GM12873 (cell line): ENCODE results near the gene MRPL55.

Experiments
- TF ChIP-seq, protein P1 (sequence below): IDR thresholded peaks from 2 replicates; pipeline ENCODE4 v1.5.1; 2012; ENCODE audit warnings: low read depth, mild to moderate bottlenecking, moderate library complexity, low read length, control low read depth; ENCODE audit not compliant: insufficient read depth; ENCODE audit errors: missing control alignments

The MRPL55 gene

DNA sequence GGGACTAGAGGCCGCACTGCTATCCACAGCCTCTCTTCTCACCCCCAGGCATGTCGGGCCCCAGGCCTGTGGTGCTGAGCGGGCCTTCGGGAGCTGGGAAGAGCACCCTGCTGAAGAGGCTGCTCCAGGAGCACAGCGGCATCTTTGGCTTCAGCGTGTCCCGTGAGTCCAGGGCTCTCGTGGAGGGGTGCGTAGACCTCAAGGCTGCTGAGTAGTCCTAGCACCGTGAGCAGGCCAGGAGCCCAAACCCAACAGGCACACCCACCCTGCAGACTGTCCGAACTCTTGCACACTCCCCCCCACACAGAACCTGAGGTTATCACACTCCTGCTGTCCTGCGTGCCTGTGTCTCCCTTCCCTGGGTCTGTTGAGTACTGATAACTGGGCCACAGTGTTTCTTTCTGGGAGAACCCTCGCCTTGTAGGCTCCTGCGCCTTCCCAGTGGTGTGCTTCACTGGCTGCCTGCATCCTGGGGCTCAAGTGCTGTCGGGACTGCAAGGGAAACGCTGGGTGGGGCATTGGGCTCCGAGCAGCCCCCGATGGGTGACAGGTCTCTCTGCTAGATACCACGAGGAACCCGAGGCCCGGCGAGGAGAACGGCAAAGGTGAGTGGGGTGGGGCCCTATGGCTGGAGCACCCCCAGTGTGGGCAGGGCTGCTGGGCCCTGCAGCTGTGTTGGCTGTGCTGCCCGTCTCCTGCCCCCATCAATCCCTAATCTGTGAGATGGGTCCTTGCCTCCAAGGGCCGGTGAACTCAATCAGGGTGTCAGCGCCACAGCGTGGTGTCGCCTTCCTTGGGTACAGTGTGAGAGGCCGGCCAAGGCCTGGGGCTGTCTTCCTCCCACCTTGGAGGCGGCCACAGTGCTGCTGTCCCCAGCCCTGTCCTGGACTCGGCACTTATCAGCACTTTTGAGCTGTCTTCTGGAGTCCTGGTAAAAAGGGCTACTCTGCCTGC lies 36.6 kb upstream of the MRPL55 start:
- TF ChIP-seq, protein P1, sequence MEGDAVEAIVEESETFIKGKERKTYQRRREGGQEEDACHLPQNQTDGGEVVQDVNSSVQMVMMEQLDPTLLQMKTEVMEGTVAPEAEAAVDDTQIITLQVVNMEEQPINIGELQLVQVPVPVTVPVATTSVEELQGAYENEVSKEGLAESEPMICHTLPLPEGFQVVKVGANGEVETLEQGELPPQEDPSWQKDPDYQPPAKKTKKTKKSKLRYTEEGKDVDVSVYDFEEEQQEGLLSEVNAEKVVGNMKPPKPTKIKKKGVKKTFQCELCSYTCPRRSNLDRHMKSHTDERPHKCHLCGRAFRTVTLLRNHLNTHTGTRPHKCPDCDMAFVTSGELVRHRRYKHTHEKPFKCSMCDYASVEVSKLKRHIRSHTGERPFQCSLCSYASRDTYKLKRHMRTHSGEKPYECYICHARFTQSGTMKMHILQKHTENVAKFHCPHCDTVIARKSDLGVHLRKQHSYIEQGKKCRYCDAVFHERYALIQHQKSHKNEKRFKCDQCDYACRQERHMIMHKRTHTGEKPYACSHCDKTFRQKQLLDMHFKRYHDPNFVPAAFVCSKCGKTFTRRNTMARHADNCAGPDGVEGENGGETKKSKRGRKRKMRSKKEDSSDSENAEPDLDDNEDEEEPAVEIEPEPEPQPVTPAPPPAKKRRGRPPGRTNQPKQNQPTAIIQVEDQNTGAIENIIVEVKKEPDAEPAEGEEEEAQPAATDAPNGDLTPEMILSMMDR: no peak

DNA sequence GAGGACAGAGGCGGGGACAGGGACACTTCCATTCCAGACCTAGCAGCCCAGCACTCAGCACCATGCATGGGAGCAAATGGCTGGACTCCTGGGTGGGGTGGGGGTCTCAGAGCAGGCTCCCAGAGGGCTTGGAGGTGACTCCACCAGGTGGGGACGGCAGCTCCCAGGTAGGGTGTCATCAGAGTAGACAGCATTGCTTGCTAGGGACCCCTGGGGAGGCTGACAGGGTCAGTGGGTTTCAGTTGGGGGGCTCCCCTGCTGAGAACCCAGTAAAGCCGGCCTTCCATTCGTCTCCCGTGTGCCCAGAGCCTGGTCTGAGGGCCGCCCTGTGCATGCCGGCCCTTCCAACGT lies 35.9 kb upstream of the MRPL55 start:
- TF ChIP-seq, protein P1: no peak

DNA sequence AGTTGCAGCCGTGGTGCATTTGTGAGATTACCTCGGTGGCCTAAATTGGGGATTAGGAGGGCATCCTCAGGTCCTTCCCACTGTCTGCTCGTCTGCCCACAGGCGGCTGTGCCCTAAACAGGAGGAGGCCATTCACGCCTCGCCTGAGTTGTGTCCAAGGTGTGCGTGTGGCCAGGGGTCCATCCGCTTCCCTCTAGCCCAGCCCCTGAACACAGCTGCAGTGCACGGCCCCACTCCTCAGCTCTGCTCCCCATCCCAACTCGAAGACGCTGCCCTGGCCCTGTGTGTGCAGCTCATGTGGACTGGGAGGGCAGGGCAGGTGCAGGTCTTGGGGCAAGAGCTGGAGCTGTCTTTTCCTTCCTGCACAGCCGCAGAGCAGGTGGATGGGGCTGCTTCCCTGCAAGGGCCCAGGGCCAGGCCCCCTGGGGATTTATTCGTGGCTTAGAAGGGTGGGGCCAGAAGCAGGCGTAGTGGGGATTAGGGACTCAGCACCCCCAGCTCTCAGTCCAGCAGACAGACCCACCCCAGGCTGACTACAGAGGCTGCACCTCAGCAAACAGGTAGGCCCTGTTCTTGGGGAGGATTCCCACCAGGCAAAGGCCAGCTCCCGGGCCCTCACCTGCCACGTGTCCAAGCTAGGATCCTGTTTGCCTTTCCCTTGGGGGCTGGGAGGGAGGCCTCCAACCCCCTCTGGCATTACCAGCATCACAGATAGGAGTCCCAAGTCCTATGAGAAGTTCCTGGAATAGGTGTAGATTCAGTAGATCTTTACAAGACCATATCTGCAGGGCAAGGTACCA lies 35.3 kb upstream of the MRPL55 start:
- TF ChIP-seq, protein P1: no peak

DNA sequence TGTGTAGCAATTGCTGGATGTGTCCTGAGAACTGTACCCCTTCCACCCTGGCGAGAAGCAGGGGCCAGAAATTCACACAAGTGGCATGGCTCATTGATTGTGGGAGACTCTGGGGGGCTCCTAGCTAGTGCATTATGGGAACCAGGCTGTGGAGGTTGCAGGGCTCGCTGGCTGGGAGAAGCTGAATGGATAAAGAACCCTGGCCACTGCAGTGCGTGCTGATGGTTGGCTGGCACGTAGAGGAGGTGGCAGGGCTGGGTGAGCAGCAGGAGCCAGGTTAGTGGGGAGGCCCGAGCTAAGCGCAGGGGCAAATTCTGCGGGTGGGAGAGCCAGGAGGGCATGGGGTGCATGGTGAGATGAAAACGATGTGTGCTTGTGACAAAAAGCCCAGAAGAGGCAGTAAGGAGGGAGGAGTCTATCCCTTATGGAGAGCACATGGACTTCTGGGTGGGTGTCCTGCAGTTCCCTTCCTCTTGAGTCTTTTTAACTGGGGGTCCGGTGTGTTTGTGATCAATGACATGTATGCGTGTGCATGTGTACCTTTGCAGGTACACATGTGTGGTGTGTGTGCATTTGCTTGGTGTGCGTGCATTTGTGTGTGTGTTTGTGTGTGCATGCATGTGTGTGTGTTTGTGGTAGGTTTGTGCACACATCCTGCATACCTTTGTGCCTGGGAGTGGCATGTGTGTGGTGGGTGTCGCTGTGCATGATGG lies 34.5 kb upstream of the MRPL55 start:
- TF ChIP-seq, protein P1: no peak

DNA sequence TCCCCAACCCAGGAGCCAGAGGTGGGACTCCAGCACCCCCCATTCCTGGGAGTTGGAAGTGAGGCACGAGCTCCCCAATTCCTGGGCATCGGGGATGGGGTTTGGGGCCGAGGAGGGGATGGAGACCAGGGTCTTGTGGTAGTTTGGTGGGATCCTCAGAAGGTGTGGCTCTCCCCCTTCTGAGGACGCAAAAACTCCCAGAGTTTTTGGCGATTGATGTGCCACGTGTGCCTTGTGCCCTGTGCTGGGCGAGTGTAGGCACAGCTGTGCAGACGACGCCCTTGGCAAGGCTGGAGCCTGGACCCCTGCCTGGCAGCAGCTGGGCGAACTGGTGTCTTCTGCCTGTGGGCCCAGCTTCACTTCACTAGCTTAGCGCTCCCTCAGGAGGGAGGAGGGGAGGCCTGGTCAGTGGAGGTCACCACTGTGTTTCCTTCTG lies 33.6 kb upstream of the MRPL55 start:
- TF ChIP-seq, protein P1: no peak

DNA sequence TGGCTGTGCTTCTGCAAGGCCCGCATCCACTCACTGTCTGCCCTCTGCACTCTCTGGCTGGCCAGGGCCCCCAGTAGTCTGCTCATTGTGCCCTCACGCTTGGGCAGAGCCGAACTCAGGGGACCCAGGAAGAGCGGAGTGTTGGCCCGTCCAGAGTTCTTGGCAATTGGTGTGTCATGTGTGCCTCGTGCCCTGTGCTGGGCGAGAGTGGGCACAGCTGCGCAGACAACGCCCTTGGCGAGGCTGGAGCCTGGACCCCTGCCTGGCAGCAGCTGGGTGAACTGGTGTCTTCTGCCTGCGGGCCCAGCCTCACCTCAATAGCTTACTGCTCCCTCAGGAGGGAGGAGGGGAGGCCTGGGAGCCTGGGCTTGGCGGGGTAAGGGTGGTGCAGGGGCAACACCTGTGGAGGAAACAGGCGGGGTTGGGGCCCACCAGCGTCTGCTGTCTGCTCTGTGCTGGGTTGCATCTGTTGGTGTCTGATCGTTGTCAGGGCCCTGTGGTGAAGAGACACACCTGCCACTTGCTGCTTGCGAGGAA lies 33.1 kb upstream of the MRPL55 start:
- TF ChIP-seq, protein P1: no peak
